Prostate gland (tissue), 2 donors: ENCODE data around the gene IFT25.

ENCODE experiments used
- POLR2A ChIP-seq: fragments of 450-650 bp; IDR thresholded peaks from one replicate; pipeline ENCODE4 v1.6.1; 2016; ENCODE audit warnings: antibody characterized with exemption, mild to moderate bottlenecking
- POLR2AphosphoS5 ChIP-seq: sonication (generic); formaldehyde crosslinking; IDR thresholded peaks from one replicate; pipeline ENCODE4 v1.6.1; 2017; ENCODE audit warnings: antibody characterized with exemption
- TF ChIP-seq, protein P1 (sequence below), 4 experiments: fragments of 200-600 bp in 2 of 4; fragments of 450-650 bp in 2 of 4; sonication (generic) in 2 of 4; IDR thresholded peaks; 1 replicate in 3 of 4; 2 replicates in 1 of 4; pipeline ENCODE4 v1.5.1; 2016 to 2019; ENCODE audit warnings: antibody characterized with exemption in 4 of 4, mild to moderate bottlenecking in 2 of 4, moderate library complexity in 2 of 4

DNA sequence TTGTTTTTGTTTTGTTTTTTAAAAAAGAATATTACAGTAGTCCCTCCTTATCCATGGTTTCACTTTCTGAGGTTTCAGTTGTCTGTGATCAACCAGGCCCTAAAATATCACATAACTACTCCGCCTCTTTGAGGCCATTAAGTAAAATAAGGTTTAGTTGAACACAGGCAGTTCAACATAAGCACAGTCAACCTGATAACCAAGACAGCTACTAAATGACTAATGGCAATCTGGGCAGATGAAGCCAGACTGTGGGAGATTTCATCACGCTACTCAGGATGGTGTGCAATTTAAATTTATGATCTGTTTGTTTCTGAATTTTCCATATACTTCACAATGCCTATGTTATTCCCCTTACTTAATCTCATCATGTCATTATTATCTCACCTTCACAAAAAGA lies 42.4 kb upstream of the IFT25 start:
- TF ChIP-seq, protein P1, sequence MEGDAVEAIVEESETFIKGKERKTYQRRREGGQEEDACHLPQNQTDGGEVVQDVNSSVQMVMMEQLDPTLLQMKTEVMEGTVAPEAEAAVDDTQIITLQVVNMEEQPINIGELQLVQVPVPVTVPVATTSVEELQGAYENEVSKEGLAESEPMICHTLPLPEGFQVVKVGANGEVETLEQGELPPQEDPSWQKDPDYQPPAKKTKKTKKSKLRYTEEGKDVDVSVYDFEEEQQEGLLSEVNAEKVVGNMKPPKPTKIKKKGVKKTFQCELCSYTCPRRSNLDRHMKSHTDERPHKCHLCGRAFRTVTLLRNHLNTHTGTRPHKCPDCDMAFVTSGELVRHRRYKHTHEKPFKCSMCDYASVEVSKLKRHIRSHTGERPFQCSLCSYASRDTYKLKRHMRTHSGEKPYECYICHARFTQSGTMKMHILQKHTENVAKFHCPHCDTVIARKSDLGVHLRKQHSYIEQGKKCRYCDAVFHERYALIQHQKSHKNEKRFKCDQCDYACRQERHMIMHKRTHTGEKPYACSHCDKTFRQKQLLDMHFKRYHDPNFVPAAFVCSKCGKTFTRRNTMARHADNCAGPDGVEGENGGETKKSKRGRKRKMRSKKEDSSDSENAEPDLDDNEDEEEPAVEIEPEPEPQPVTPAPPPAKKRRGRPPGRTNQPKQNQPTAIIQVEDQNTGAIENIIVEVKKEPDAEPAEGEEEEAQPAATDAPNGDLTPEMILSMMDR (IDR thresholded peaks at IDR 0.05) = no peak
- TF ChIP-seq POLR2A = no peak
- TF ChIP-seq POLR2AphosphoS5 = no peak
